HG03159 (cell line): ENCODE data around the gene ICOSLG.
"Not testable (repeated sequence)": the region's sequence is repeated elsewhere in the genome, so short reads cannot be mapped to it uniquely, and the experiment has no call there.

Source experiments
- ATAC-seq: cut with Tn5 transposase; IDR thresholded peaks from one replicate; pipeline ENCODE4 v1.9.1; 2021; ENCODE audit warnings: mild to moderate bottlenecking, moderate library complexity; ENCODE audit not compliant: unreplicated experiment

The ICOSLG gene

DNA sequence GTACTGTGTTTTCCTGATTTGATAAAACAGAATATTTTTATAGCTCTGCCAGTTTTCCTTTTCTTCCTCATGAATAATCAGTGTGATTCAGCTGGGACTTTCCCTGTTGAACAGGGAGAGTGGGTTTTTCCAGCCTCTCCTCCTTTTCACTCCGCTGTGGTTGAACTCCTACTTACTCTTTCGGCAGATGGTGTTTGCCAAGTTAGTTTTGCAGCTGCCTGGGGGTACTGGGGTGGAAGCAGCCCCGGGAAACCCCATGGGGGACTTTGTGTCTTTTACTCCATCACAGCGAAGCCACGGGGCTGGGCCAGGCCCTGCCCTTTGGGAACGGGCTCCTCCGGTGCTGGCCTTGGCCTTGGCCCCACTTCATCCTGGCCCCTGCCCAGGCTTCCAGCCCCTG, 55.9 kb downstream of the ICOSLG start:
- not testable (repeated sequence) for ATAC-seq

DNA sequence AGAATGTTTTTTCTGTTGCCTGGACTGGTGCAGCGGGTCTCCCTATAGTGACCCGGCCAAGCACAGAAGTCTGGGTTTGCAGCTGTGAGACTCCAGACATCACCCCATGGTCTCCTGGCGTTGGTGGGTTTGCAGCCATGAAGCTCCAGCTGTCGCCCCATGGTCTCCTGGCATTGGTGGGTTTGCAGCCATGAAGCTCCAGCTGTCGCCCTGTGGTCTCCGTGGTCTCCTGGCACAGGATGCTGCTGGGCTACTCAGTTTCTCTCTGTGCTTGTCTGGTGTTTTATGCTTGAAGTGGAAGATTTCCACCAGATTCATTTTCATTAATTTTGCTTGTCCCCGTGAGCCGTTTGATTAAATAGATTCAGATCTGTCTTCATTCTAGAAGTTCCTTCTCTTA, 58.5 kb downstream of the ICOSLG start:
- ATAC-seq, result not testable (repeated sequence)

DNA sequence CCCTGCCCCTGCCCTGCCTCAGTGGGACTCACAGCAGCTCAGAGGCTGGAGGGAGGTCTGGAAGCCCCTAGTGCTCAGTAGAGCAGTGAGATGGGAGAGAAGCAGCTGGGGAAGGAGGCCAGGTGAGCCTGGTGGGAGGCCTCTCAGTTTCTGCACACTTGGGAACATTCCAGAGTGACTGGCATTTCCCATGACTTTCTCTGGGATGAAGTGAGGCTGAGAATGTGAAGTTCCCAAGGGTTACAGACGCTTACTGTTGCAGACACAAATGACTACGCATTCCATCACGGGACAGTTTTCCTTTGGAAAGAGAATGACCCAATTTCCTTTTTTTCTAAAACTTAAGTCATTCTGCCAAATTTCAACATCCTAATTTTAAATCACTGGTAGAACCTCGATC, 59.2 kb downstream of the ICOSLG start:
- not testable (repeated sequence) for ATAC-seq

DNA sequence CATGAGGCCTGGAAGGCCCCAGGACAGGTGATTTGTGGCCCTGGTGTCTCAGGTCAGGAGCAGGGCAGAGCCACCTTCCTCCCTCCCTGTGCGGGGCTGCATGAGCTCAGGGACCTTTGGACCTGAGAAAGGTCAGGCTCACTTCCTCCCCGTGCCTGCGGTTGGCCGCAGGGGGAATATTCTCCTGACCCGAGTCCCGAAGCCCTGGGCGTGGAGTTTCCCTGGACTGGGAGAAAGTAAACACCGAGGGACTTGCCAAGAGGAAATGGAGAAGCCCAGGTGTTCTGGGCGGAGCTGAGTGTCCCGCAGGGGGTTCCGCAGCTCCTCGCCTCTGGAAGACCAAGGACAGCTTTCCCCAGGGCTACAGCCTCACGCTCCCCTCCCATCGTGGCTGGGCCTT, 64.6 kb downstream of the ICOSLG start:
- ATAC-seq, result not testable (repeated sequence)

DNA sequence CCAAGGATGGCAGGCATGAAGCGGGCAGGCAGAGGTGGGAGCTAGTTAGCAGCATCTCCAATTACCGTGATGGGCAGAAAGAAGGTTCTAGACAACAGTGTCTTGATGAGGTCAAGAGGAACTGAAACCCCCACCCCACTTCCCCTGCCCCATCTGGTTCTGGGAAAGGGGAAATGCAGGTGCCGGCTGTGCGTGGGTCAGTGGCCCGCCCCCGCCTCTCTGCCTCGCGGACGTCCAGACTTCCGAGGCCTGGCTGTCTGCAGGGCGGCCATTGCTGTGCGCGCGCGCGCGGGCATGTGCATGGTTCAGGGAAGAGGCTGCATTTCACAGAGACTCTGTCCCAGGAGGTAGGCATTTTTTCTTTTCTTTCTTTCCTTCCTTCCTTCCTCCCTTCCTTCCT, 65.6 kb downstream of the ICOSLG start:
- ATAC-seq, result peak; percentile 57
